ENCODE data around the gene PACSIN1.

DNA sequence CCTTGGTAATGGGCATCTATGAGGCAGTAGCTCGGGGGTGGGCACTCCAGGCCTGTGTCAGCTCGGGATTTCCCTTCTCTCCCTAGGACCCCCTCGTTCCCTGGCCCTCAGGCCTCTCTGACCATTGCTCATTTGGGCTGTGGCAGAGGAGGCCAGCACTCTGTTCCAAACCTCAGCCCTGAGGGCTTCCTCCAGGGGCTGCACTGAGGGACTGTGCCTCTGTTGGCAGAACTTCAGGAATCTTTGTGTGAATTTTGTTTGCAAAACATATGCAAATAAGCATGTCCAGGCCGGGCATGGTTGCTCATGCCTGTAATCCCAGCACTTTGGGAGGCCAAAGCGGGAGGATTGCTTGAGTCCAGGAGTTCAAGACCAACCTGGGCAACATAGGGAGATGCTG, 11.0 kb downstream of the PACSIN1 start:
- TF ChIP-seq, protein P1, sequence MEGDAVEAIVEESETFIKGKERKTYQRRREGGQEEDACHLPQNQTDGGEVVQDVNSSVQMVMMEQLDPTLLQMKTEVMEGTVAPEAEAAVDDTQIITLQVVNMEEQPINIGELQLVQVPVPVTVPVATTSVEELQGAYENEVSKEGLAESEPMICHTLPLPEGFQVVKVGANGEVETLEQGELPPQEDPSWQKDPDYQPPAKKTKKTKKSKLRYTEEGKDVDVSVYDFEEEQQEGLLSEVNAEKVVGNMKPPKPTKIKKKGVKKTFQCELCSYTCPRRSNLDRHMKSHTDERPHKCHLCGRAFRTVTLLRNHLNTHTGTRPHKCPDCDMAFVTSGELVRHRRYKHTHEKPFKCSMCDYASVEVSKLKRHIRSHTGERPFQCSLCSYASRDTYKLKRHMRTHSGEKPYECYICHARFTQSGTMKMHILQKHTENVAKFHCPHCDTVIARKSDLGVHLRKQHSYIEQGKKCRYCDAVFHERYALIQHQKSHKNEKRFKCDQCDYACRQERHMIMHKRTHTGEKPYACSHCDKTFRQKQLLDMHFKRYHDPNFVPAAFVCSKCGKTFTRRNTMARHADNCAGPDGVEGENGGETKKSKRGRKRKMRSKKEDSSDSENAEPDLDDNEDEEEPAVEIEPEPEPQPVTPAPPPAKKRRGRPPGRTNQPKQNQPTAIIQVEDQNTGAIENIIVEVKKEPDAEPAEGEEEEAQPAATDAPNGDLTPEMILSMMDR (IDR thresholded peaks at IDR 0.05; ENCODE audit: low read length), result no peak
- TF ChIP-seq EZH2 (optimal IDR thresholded peaks at IDR 0.05; ENCODE audit: low read depth, low read length), result no peak
